Skeletal muscle cell (primary cell): ENCODE results near the gene DHX32.
"Not testable (repeated sequence)": the region's sequence is repeated elsewhere in the genome, so short reads cannot be mapped to it uniquely, and the experiment has no call there.

Experiments
- DNase-seq: peaks from one replicate; pipeline ENCODE4 v3.0.0-alpha.2; 2010; ENCODE audit warnings: low read depth
- H3K4me3 ChIP-seq: 2 replicates; pipeline ENCODE4 v1.5.1; 2011; ENCODE audit warnings: low read depth, mild to moderate bottlenecking, control low read depth, low read length, moderate library complexity

The DHX32 gene

GRCh38 chr10:125897317-125897716 is 16.2 kb upstream of the DHX32 start:
- not testable (repeated sequence) for DNase-seq

GRCh38 chr10:125896088-125896934 is 15.2 kb upstream of the DHX32 start, which contains the start of gene FANK1:
FANK1 (plus strand) TSS chr10:125896564; CDS start chr10:125896643, 79 bp downstream.
- peak; percentile 65 for DNase-seq
- H3K4me3 ChIP-seq = peak within 1 kb of the TSS; percentile 66

More at GRCh38 chr10:125897317-125897716, 16.2 kb upstream of the DHX32 start:
- peak overlapping the region; percentile 66 for H3K4me3 ChIP-seq

DNA sequence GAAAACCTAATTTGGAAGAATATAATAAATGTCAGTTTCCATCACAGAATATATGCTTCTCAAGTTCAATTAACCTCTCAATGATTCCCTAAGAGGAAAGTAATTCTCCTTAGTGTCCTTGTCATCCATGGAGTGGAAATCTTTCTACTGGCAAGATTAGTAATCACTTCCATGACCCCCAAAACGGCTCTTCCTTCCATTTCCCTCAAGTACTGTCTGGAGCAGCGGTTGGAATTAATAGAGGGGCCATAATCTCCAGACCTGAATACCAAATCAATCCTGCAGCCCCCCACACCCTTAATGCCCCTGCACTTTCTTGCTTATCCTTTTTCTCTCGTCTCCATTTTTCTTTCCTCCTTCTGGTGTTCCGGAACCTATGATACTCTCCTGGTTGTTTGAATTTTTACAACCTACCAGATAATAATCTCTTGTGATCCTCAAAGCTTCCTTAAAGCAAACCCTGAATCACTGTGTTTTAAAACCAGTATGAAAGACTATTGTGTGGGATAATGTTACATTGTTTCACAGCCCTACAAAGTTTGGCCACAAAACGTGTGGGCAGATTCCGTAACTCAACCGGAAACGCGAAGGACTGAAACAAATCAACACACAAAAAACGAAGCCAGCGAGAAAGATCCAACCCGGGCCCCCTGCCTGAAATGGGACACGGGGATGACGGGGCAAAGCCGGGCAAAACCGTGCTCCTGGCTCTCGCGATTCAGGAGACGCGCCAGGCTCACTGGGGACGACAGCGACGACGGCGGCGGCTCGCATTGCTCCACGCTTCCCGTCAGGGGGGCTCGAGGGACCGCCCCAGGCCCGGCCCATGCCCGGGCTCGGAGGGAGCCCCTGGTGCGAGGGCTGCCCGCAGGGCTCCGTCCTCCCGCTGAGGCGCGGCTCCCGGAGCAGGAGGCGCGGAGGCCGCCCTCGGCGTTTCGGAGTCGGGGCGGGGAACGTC is 14.3 kb upstream of the DHX32 start:
- DNase-seq = not testable (repeated sequence)
- H3K4me3 ChIP-seq = peak overlapping the region; percentile 66

- not testable (repeated sequence) for DNase-seq, H3K4me3 ChIP-seq
Observed at GRCh38 chr10:125894176-125894575, 13.1 kb upstream of the DHX32 start.

- DNase-seq, H3K4me3 ChIP-seq: not testable (repeated sequence)
Observed at GRCh38 chr10:125892402-125892801, 11.3 kb upstream of the DHX32 start.

- not testable (repeated sequence) for DNase-seq, H3K4me3 ChIP-seq
Observed at GRCh38 chr10:125889441-125889840, 8.3 kb upstream of the DHX32 start.

GRCh38 chr10:125886914-125887512 is 5.9 kb upstream of the DHX32 start:
- H3K4me3 ChIP-seq = no peak overlapping the region
- DNase-seq = no peak

GRCh38 chr10:125883211-125883610 is 2.1 kb upstream of the DHX32 start:
- H3K4me3 ChIP-seq = no peak overlapping the region
- DNase-seq = no peak

GRCh38 chr10:125882596-125882995 is 1.5 kb upstream of the DHX32 start:
- no peak overlapping the region for H3K4me3 ChIP-seq
- DNase-seq = no peak

GRCh38 chr10:125880719-125881118 is 373 bp downstream of the DHX32 start:
- H3K4me3 ChIP-seq = no peak overlapping the region
- DNase-seq = no peak

DNA sequence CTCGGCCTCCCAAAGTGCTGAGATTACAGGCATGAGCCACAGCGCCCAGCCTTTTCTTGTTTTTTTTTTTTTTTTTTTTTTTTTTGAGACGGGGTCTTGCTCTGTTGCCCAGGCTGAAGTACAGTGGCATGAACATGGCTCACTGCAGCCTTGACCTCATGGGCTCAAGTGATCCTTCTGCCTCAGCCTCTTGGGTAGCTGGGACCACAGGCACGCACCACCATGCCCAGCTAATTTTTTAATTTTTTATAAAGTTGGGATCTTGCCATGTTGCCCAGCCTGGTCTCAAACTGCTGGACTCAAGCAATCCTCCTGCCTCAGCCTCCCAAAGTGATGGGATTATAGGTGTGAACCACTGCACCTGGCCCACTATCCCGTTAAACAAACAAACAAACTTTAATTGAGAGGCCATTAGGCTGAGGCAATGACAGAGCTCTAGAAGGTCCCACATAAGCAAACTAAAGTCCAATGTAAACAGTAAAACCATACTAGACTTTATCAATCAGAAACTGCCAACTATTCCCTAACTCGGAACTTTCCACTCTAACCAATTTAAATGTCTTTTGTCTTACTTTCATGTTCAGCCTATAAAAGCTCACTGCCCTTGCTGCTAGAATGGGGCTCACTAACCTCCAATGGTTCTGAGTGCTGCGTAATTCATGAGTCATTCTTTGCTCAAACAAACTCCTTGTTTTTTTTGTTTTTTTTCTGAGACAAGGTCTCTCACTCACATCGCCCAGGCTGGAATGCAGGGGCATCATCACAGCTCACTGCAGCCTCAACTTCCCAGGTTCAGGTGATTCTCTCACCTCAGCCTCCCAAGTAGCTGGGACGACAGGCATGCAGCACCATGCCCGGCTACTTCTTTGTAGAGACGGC is 1.9 kb downstream of the DHX32 start:
- peak; percentile 67 for DNase-seq
- no peak overlapping the region for H3K4me3 ChIP-seq

- no peak for DNase-seq
- H3K4me3 ChIP-seq = no peak overlapping the region
Observed at GRCh38 chr10:125871338-125871737, 9.8 kb downstream of the DHX32 start.

DNA sequence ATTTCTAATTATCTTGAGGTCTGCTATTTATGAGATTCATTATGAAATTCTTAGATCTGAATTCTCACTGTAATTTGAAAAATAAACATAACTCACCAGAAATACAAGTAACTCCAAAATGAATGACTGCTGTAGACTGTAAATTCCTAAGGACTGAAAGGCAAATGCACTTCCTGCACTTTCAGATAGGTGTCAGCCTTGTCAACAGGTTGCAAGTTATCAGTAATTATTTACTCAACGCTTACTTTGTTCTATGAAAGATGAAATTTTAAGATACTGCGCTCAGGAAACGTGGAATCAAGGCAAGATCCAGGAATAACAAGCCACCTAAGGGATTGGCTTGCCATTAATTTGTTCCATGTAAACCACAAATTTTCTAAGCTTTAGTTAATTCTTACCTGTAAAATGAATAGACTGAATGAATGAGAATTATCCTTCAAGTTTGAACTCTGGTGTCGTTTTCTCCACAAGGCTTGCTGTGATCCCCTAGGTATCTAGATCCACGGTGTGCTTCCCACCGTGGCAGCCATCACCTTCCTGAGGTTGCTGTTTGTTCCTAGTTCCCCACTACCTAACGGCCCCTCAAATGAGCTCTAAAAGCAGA is 12.6 kb downstream of the DHX32 start:
- no peak for DNase-seq
- H3K4me3 ChIP-seq = no peak overlapping the region

DNA sequence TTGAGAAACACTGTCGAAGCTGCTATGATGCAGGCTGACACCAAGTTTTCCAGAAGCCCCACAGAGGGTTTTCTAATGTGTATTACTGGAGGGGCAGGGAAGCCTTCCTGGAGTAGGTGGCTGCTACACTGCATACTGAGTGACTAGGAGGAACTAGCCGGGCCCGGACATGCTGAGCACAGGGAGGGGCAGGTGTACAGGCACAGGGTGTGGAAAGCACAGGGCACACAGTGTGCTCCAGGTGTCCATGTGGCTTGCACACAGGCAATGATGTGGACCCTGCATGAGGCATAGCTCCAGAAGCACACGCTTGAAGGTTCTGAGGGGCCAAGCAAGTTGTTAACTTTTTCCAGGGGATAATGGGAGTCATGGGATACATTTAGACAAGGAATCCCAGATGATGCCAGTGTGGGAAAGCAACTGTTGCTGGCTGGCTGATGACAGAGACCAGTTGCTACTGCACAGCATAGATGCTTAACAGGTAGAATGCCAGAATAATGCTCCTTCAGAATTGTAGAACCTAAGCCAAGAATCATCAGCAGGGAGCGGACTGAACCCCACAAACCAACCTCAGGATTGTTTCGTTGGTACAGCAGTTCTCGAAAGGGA is 14.6 kb downstream of the DHX32 start:
- no peak overlapping the region for H3K4me3 ChIP-seq
- no peak for DNase-seq

GRCh38 chr10:125865120-125865519 is 16.0 kb downstream of the DHX32 start:
- H3K4me3 ChIP-seq = no peak overlapping the region
- no peak for DNase-seq

GRCh38 chr10:125859128-125859817 is 21.8 kb downstream of the DHX32 start:
- DNase-seq = no peak
- H3K4me3 ChIP-seq = no peak overlapping the region

DNA sequence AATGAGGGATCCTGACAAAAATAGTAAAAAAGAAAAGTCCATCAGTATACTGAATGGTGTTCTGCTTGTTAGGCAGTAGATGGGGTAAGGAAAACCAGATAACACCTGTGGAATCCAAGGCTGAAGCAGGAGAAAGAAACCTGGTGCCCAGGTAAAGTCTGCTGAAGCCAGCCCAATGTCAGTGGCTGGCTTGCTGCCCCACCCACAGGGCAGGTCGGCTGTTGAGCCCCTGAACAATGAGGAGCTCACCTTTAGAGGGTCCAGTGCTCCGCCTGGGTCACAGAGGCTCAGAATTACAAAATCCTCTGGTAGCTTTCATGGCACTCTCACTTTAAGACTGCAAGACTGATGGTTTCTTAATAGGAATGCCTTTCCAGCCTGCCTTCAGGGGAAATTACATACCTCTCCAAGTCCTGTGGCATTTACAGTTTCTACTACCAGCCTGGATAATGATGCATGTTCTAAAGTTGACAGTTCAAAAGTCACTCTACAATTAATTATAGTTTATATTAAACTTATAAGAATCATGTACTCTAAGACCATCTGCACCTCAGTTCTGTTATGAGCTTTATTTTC is 23.8 kb downstream of the DHX32 start:
- H3K4me3 ChIP-seq = no peak overlapping the region
- no peak for DNase-seq
